ENCODE data around the gene SAFB.

Gene SAFB
- total RNA-seq, result 121 to 181 (median 137) reads per million in 9 experiments

- peaks cover 81% of the 10 kb centered on the region for H3K36me3 Mint-ChIP-seq (ENCODE audit: insufficient read depth)
- H3K27me3 Mint-ChIP-seq, result no peaks in the 10 kb centered on the region
- peak within 1 kb of the TSS; percentile 100 for H3K4me3 Mint-ChIP-seq
- H3K27ac Mint-ChIP-seq, result peak within 1 kb of the TSS; percentile 100
- peaks cover 57 to 63% of the 10 kb centered on the region in 2 donors for H3K4me1 Mint-ChIP-seq (ENCODE audit: low read depth in 2 of 2)
- ATAC-seq (replicated peaks) (peak; percentile 81), DNase-seq (peak; percentile 98 to 99 (median 99))
- H3K9me3 Mint-ChIP-seq, result no peaks in the 10 kb centered on the region
Measured at GRCh38 chr19:5622465-5623396, at the start of gene SAFB, which contains the start of gene SAFB2. SAFB (plus strand) TSS chr19:5623083; CDS start chr19:5623206, 123 bp downstream. SAFB2 (minus strand) TSS chr19:5622776; CDS start chr19:5622715, 61 bp downstream.

GRCh38 chr19:5575590-5575989 is 47.3 kb upstream of the SAFB start:
- ATAC-seq (replicated peaks) (no peak), DNase-seq (no peak)
- Mint-ChIP-seq H3K36me3 (ENCODE audit: insufficient read depth) (peaks cover 6% of the 10 kb centered on the region), H3K27ac (no peak overlapping the region), H3K4me3 (no peak overlapping the region), H3K27me3 (no peaks in the 10 kb centered on the region), H3K4me1 (ENCODE audit: low read depth in 2 of 2) (peaks cover 8 to 9% of the 10 kb centered on the region in 2 donors), H3K9me3 (no peaks in the 10 kb centered on the region)

- DNase-seq (peak; percentile 68 to 71 (median 68)), ATAC-seq (replicated peaks) (peak; percentile 93)
- Mint-ChIP-seq H3K36me3 (ENCODE audit: insufficient read depth) (peaks cover 14% of the 10 kb centered on the region), H3K9me3 (no peaks in the 10 kb centered on the region), H3K4me3 (peak overlapping the region; percentile 3 to 44), H3K27ac (peak overlapping the region in 1 of 2 donors; percentile 77), H3K27me3 (no peaks in the 10 kb centered on the region), H3K4me1 (ENCODE audit: low read depth in 2 of 2) (peaks cover 8 to 9% of the 10 kb centered on the region in 2 donors)
Measured at GRCh38 chr19:5578097-5578846, 44.6 kb upstream of the SAFB start.

- Mint-ChIP-seq H3K27ac (peak overlapping the region; percentile 52 to 53), H3K4me3 (no peak overlapping the region)
Measured at GRCh38 chr19:5579286-5579685, 43.6 kb upstream of the SAFB start.

GRCh38 chr19:5579697-5580096 is 43.2 kb upstream of the SAFB start:
- H3K36me3 Mint-ChIP-seq (ENCODE audit: insufficient read depth), result peaks cover 26% of the 10 kb centered on the region
- no peaks in the 10 kb centered on the region for H3K27me3 Mint-ChIP-seq
- H3K4me1 Mint-ChIP-seq (ENCODE audit: low read depth in 2 of 2), result peaks cover 8 to 9% of the 10 kb centered on the region in 2 donors
- H3K4me3 Mint-ChIP-seq, result no peak overlapping the region
- DNase-seq, result no peak
- no peaks in the 10 kb centered on the region for H3K9me3 Mint-ChIP-seq
- H3K27ac Mint-ChIP-seq, result peak overlapping the region; percentile 52 to 53
- ATAC-seq (replicated peaks), result no peak

More at GRCh38 chr19:5579286-5579685, 43.6 kb upstream of the SAFB start:
- Mint-ChIP-seq H3K36me3 (ENCODE audit: insufficient read depth) (peaks cover 22% of the 10 kb centered on the region), H3K27me3 (no peaks in the 10 kb centered on the region), H3K9me3 (no peaks in the 10 kb centered on the region), H3K4me1 (ENCODE audit: low read depth in 2 of 2) (peaks cover 8 to 9% of the 10 kb centered on the region in 2 donors)
- ATAC-seq (replicated peaks) (no peak), DNase-seq (no peak)

GRCh38 chr19:5580161-5580571 is 42.7 kb upstream of the SAFB start:
- Mint-ChIP-seq H3K27ac (peak overlapping the region in 1 of 2 donors; percentile 53), H3K4me1 (ENCODE audit: low read depth in 2 of 2) (peaks cover 8 to 9% of the 10 kb centered on the region in 2 donors), H3K36me3 (ENCODE audit: insufficient read depth) (peaks cover 29% of the 10 kb centered on the region), H3K4me3 (no peak overlapping the region), H3K9me3 (no peaks in the 10 kb centered on the region), H3K27me3 (no peaks in the 10 kb centered on the region)
- no peak for ATAC-seq (replicated peaks)
- DNase-seq, result no peak

- Mint-ChIP-seq H3K27me3 (no peaks in the 10 kb centered on the region), H3K36me3 (ENCODE audit: insufficient read depth) (peaks cover 65% of the 10 kb centered on the region), H3K4me3 (peak overlapping the region in 1 of 2 donors; percentile 69), H3K27ac (peak overlapping the region in 1 of 2 donors; percentile 94), H3K9me3 (no peaks in the 10 kb centered on the region), H3K4me1 (ENCODE audit: low read depth in 2 of 2) (peaks cover 8 to 10% of the 10 kb centered on the region in 2 donors)
- ATAC-seq (replicated peaks) (peak; percentile 89), DNase-seq (peak in 2 of 3 experiments; percentile 58 to 65)
Measured at GRCh38 chr19:5585461-5586299, 37.2 kb upstream of the SAFB start.

- ATAC-seq (replicated peaks), result peak; percentile 16
- Mint-ChIP-seq H3K4me3 (peak overlapping the region in 1 of 2 donors; percentile 69), H3K27me3 (no peaks in the 10 kb centered on the region), H3K9me3 (no peaks in the 10 kb centered on the region), H3K27ac (peak overlapping the region in 1 of 2 donors; percentile 94), H3K36me3 (ENCODE audit: insufficient read depth) (peaks cover 73% of the 10 kb centered on the region), H3K4me1 (ENCODE audit: low read depth in 2 of 2) (peaks cover 8 to 10% of the 10 kb centered on the region in 2 donors)
- DNase-seq, result no peak
Measured at GRCh38 chr19:5586300-5587070, 36.4 kb upstream of the SAFB start.

GRCh38 chr19:5587071-5587455 is 35.8 kb upstream of the SAFB start:
- H3K27me3 Mint-ChIP-seq, result no peaks in the 10 kb centered on the region
- H3K9me3 Mint-ChIP-seq, result no peaks in the 10 kb centered on the region
- H3K4me1 Mint-ChIP-seq (ENCODE audit: low read depth in 2 of 2), result peaks cover 8 to 10% of the 10 kb centered on the region in 2 donors
- H3K27ac Mint-ChIP-seq, result peak overlapping the region in 1 of 2 donors; percentile 94
- no peak for ATAC-seq (replicated peaks)
- peaks cover 77% of the 10 kb centered on the region for H3K36me3 Mint-ChIP-seq (ENCODE audit: insufficient read depth)
- DNase-seq, result no peak
- peak overlapping the region in 1 of 2 donors; percentile 69 for H3K4me3 Mint-ChIP-seq

GRCh38 chr19:5587661-5588060 is 35.2 kb upstream of the SAFB start:
- H3K9me3 Mint-ChIP-seq, result no peaks in the 10 kb centered on the region
- peak overlapping the region in 1 of 2 donors; percentile 94 for H3K27ac Mint-ChIP-seq
- ATAC-seq (replicated peaks), result no peak
- peaks cover 78% of the 10 kb centered on the region for H3K36me3 Mint-ChIP-seq (ENCODE audit: insufficient read depth)
- no peak overlapping the region for H3K4me3 Mint-ChIP-seq
- peaks cover 8 to 10% of the 10 kb centered on the region in 2 donors for H3K4me1 Mint-ChIP-seq (ENCODE audit: low read depth in 2 of 2)
- no peak for DNase-seq
- H3K27me3 Mint-ChIP-seq, result no peaks in the 10 kb centered on the region

- H3K36me3 Mint-ChIP-seq (ENCODE audit: insufficient read depth), result peaks cover 85% of the 10 kb centered on the region
- no peak overlapping the region for H3K4me3 Mint-ChIP-seq
- H3K9me3 Mint-ChIP-seq, result no peaks in the 10 kb centered on the region
- no peak for ATAC-seq (replicated peaks)
- no peak overlapping the region for H3K27ac Mint-ChIP-seq
- H3K4me1 Mint-ChIP-seq (ENCODE audit: low read depth in 2 of 2), result peaks cover 8 to 10% of the 10 kb centered on the region in 2 donors
- H3K27me3 Mint-ChIP-seq, result no peaks in the 10 kb centered on the region
- DNase-seq, result no peak
Measured at GRCh38 chr19:5588441-5588840, 34.4 kb upstream of the SAFB start.
